Neural progenitor cell (in vitro differentiated cells): ENCODE data around the gene ANKRD42. TPM values are rescaled to one million over a fixed set of nuclear protein-coding genes. Genes with fewer than 3 reads are reported as not detected.

ENCODE experiments used
- DNase-seq: peaks from one replicate; pipeline ENCODE4 v3.0.0-alpha.2; 2016; ENCODE audit warnings: low spot score
- H2AFZ ChIP-seq: fragments of 200-600 bp; sonication (generic); replicated peaks from 2 replicates; pipeline ENCODE4 v1.6.1; 2016; ENCODE audit warnings: antibody characterized with exemption
- H3F3A ChIP-seq: fragments of 200-600 bp; sonication (generic); 2 replicates; pipeline ENCODE4 v1.6.1; 2016; ENCODE audit warnings: antibody characterized with exemption, low read depth
- H3K27ac ChIP-seq: fragments of 200-600 bp; sonication (generic); 2 replicates; pipeline ENCODE4 v1.5.1; 2016; ENCODE audit warnings: mild to moderate bottlenecking
- H3K27me3 ChIP-seq: fragments of 200-600 bp; sonication (generic); 2 replicates; pipeline ENCODE4 v1.6.1; 2016; ENCODE audit warnings: mild to moderate bottlenecking, moderate library complexity
- H3K36me3 ChIP-seq: fragments of 200-600 bp; sonication (generic); 2 replicates; pipeline ENCODE4 v1.5.1; 2016
- H3K4me1 ChIP-seq: fragments of 200-600 bp; sonication (generic); 2 replicates; pipeline ENCODE4 v1.6.1; 2016; ENCODE audit warnings: mixed run types
- H3K4me2 ChIP-seq: fragments of 200-600 bp; sonication (generic); 2 replicates; pipeline ENCODE4 v1.6.1; 2016
- H3K4me3 ChIP-seq: fragments of 200-600 bp; sonication (generic); 2 replicates; pipeline ENCODE4 v1.5.1; 2016
- H3K79me2 ChIP-seq: fragments of 200-600 bp; sonication (generic); 2 replicates; pipeline ENCODE4 v1.6.1; 2016; ENCODE audit warnings: low read depth
- H3K9ac ChIP-seq: fragments of 200-600 bp; sonication (generic); 2 replicates; pipeline ENCODE4 v1.6.1; 2016
- H3K9me3 ChIP-seq: fragments of 200-600 bp; sonication (generic); 2 replicates; pipeline ENCODE4 v1.5.1; 2016; ENCODE audit warnings: low read depth
- H4K20me1 ChIP-seq: fragments of 200-600 bp; sonication (generic); 2 replicates; pipeline ENCODE4 v1.6.1; 2016; ENCODE audit warnings: low read depth
- H3K27ac Mint-ChIP-seq: 3 replicates; pipeline ENCODE4 v1.8.0; 2021; ENCODE audit warnings: mixed read lengths
- H3K27me3 Mint-ChIP-seq: 2 replicates; pipeline ENCODE4 v1.8.0; 2022; ENCODE audit warnings: low read depth, mild to moderate bottlenecking, inconsistent platforms, moderate library complexity, mixed read lengths; ENCODE audit not compliant: insufficient read depth
- H3K36me3 Mint-ChIP-seq: 3 replicates; pipeline ENCODE4 v1.8.0; 2021; ENCODE audit warnings: mixed read lengths
- H3K4me1 Mint-ChIP-seq: 3 replicates; pipeline ENCODE4 v1.8.0; 2021; ENCODE audit warnings: mixed read lengths
- H3K4me3 Mint-ChIP-seq: 3 replicates; pipeline ENCODE4 v1.8.0; 2021; ENCODE audit warnings: mild to moderate bottlenecking, moderate library complexity, mixed read lengths
- H3K9me3 Mint-ChIP-seq: 3 replicates; pipeline ENCODE4 v1.8.0; 2020; ENCODE audit warnings: mixed read lengths
- CTCF ChIP-seq: fragments of 200-600 bp; sonication (generic); IDR thresholded peaks from 2 replicates; pipeline ENCODE4 v1.5.1; 2017; ENCODE audit warnings: antibody characterized with exemption, mild to moderate bottlenecking
- EZH2 ChIP-seq: fragments of 200-600 bp; sonication (generic); IDR thresholded peaks from 2 replicates; pipeline ENCODE4 v1.6.1; 2017; ENCODE audit warnings: antibody characterized with exemption, mild to moderate bottlenecking, moderate library complexity
- EZH2phosphoT487 ChIP-seq: fragments of 200-600 bp; sonication (generic); IDR thresholded peaks from 2 replicates; pipeline ENCODE4 v1.6.1; 2017; ENCODE audit warnings: antibody characterized with exemption
- total RNA-seq: library from RNA; depleted of rRNA; stranded (reverse); fragments of >200 nt; gene quantifications from 2 replicates; pipeline ENCODE4 v1.2.3, GENCODE V29; 2015; ENCODE audit warnings: low replicate concordance

The ANKRD42 gene
- total RNA-seq, 1 donor from 2014 or later, result 4.4 TPM

DNA sequence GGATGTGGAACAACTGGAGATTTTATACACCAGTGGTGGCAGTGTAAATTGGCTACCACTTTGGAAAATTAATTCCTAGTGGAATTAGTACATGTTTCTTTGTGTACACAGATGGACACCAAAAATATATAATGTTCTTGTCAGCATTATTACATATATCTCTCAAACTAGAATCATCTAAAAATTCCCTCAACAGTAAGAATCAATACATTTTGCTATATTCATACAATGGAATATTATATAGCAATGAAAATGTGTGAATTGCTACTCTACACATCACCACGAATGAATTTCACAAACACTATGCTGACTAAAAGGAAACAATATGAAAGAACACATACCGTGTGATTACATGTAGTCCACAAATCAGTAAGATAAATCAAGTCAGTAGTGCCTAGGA lies 58.8 kb downstream of the ANKRD42 start:
- DNase-seq, result no peak

GRCh38 chr11:83252941-83253340 lies 59.4 kb downstream of the ANKRD42 start:
- H3K4me2 ChIP-seq, result no peak overlapping the region
- DNase-seq, result no peak
- no peaks in the 10 kb centered on the region for H3K36me3 ChIP-seq
- no peaks in the 10 kb centered on the region for H3K9me3 Mint-ChIP-seq
- no peak overlapping the region for H3K27ac Mint-ChIP-seq
- H3F3A ChIP-seq, result no peaks in the 10 kb centered on the region
- H4K20me1 ChIP-seq, result peaks cover 3% of the 10 kb centered on the region
- H3K4me3 Mint-ChIP-seq, result no peak overlapping the region
- H3K36me3 Mint-ChIP-seq, result peaks cover 3% of the 10 kb centered on the region
- no peaks in the 10 kb centered on the region for H3K9me3 ChIP-seq
- H3K9ac ChIP-seq, result no peak overlapping the region
- no peaks in the 10 kb centered on the region for H3K27me3 ChIP-seq
- TF ChIP-seq CTCF, result no peak
- no peak for TF ChIP-seq EZH2phosphoT487
- TF ChIP-seq EZH2, result no peak
- no peaks in the 10 kb centered on the region for H3K4me1 Mint-ChIP-seq
- no peak overlapping the region for H2AFZ ChIP-seq
- no peak overlapping the region for H3K27ac ChIP-seq
- no peaks in the 10 kb centered on the region for H3K79me2 ChIP-seq
- H3K4me3 ChIP-seq, result no peak overlapping the region
- no peaks in the 10 kb centered on the region for H3K27me3 Mint-ChIP-seq
- H3K4me1 ChIP-seq, result no peaks in the 10 kb centered on the region

More for the DNA sequence above, 58.8 kb downstream of the ANKRD42 start:
- Histone ChIP-seq H3K4me1 (no peaks in the 10 kb centered on the region), H3K9me3 (no peaks in the 10 kb centered on the region), H3F3A (no peaks in the 10 kb centered on the region), H3K79me2 (no peaks in the 10 kb centered on the region), H3K4me2 (no peak overlapping the region), H3K36me3 (no peaks in the 10 kb centered on the region), H3K27ac (no peak overlapping the region), H3K27me3 (no peaks in the 10 kb centered on the region), H4K20me1 (peaks cover 3% of the 10 kb centered on the region), H2AFZ (no peak overlapping the region), H3K4me3 (no peak overlapping the region), H3K9ac (no peak overlapping the region)
- Mint-ChIP-seq H3K4me3 (no peak overlapping the region), H3K36me3 (no peaks in the 10 kb centered on the region), H3K9me3 (no peaks in the 10 kb centered on the region), H3K27me3 (no peaks in the 10 kb centered on the region), H3K27ac (no peak overlapping the region), H3K4me1 (no peaks in the 10 kb centered on the region)
- TF ChIP-seq CTCF, result no peak
- TF ChIP-seq EZH2, result no peak
- no peak for TF ChIP-seq EZH2phosphoT487

DNA sequence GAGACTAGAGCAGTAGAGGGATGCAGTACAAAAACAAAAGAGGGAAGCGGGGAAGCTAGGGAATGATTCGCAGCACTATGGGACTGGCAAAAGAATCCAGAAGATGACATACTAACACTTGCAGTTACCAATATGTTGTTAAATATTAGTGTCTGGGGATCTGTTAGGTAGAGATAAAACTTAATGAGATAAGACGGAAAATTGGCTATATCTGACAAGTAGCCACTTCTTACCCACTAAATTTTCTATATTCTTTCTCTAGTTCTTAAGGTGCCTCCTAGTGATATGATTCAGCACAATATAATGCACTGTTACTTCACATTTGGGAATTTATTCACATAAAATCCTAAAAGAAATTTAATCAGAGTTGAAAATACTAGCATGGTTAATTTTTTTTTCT lies 61.9 kb downstream of the ANKRD42 start:
- no peak overlapping the region for H3K4me3 Mint-ChIP-seq
- no peaks in the 10 kb centered on the region for H3K79me2 ChIP-seq
- no peak for TF ChIP-seq EZH2
- no peak for TF ChIP-seq CTCF
- no peak for TF ChIP-seq EZH2phosphoT487
- H3K4me3 ChIP-seq, result no peak overlapping the region
- no peak overlapping the region for H3K27ac ChIP-seq
- H3F3A ChIP-seq, result no peaks in the 10 kb centered on the region
- DNase-seq, result no peak
- H3K4me1 ChIP-seq, result no peaks in the 10 kb centered on the region
- H3K36me3 ChIP-seq, result no peaks in the 10 kb centered on the region
- no peak overlapping the region for H2AFZ ChIP-seq
- H3K9me3 Mint-ChIP-seq, result no peaks in the 10 kb centered on the region
- H3K9me3 ChIP-seq, result no peaks in the 10 kb centered on the region
- H3K27me3 Mint-ChIP-seq, result no peaks in the 10 kb centered on the region
- no peak overlapping the region for H3K27ac Mint-ChIP-seq
- H3K27me3 ChIP-seq, result no peaks in the 10 kb centered on the region
- peaks cover 3% of the 10 kb centered on the region for H4K20me1 ChIP-seq
- no peaks in the 10 kb centered on the region for H3K4me1 Mint-ChIP-seq
- H3K4me2 ChIP-seq, result no peak overlapping the region
- peaks cover 3% of the 10 kb centered on the region for H3K36me3 Mint-ChIP-seq
- no peak overlapping the region for H3K9ac ChIP-seq
